T follicular helper cell (primary cell): ENCODE data around the gene CCDC194.
"Not testable (repeated sequence)": the region's sequence is repeated elsewhere in the genome, so short reads cannot be mapped to it uniquely, and the experiment has no call there.

Source experiments
- DNase-seq: peaks from one replicate; pipeline ENCODE4 v3.0.0-alpha.2; 2020; ENCODE audit warnings: low read depth

CCDC194 gene

DNA sequence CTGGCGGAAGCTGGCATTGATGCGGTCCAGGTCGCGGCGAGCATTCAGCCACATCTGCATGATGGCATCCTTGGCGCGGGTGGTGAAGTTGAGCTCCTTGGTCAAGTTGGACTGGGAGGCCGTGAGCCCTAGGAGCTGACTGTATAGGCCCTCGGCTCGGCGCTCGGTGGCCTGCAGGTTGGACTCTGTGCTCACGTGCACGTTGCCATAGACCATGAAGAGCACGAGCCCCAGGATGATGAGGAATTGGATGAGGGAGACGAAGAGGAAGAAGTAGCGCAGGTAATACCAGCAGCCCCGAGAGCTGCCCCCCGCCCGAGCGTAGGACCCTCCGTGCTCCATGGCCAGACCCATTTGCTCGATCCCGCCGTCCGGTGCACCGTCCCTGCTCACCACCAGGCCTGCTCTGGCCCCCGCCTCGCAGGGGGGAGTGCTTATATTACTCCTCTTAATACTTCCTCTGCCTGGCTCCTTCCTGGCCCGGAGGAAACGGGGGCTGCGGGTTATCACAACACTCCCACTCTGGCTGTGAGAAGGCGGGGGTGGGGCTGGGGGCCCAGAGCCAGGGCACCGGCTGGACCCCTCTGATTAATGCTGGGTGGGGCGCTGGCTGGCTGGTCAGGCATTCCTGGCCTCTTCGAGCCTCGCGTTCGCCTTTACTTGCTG is 16.9 kb downstream of the CCDC194 start, which contains the start of gene PLVAP:
PLVAP (minus strand) TSS at position 408 of the 666 bp plus-strand sequence; CDS start at position 354, 54 bp downstream.
- no peak for DNase-seq

DNA sequence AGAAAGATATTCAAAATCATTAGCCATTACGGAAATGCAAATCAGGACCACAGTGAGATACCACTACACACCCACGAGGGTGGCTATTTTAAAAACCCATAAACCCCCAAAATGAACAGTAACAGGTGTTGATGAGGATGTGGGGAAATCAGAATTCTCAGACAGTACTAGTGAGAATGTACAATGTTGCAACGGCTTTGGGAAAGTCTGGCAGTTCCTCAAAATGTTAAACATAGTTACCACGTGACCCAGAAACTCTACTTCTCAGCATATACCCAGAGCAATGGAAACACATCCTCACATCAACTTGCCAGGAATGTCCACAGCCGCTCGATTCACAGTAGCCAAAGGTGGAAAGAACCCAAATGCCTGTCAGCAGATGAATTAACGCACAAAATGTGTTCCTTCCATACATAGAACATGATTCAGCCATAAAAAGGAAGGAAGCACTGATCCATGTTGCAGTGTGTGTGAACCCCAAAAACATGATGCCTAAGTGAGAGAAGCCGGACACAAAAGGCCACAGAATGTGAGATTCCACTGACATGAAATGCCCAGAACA is 23.9 kb downstream of the CCDC194 start:
- no peak for DNase-seq

DNA sequence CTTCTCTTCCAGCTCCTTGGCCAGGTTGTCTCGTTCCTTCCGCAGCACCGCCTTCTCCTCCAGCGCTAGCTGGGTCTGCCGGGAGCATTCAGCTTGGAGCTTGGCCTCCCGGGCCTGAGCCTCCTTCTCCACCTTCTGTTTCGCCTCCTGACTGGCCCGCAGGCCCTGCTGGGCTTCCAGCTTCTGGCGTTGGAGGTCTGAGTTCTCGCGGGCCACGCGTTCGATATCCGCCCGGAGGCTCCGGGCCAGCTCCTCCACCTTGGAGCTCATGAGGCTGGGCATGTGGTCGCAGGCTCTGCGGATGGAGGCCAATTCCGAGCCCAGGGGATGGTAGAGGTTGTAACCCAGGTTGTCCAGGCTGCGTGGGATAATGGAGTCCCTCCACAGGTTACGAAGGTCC is 28.6 kb downstream of the CCDC194 start:
- DNase-seq, result no peak

DNA sequence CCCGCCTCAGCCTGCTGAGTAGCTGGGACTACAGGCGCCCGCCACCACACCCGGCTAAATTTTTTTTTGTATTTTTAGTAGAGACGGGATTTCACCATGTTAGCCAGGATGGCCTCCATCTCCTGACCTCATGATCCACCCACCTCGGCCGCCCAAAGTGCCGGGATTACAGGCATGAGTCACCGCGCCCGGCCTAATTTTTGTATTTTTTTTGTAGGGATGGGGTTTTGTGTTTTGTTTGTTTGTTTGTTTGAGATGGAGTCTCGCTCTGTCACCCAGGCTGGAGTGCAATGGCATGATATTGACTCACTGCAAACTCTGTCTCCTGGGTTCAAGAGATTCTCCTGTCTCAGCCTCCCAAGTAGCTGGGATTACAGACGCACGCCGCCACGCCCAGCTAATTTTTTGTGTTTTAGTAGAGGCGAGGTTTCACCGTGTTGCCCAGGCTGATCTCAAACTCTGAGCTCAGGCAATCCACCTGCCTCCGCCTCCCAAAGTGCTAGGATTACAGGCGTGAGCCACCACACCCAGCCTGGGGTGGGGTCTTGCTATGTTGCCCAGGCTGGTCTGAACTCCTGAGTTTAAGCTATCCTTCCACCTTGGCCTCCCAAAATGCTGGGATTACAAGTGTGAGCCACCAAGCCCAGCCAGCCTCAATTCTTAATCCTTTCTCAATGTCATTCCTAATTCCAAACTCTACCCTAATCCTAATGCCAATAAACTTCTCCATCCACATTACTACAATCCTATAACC is 30.0 kb downstream of the CCDC194 start:
- not testable (repeated sequence) for DNase-seq

DNA sequence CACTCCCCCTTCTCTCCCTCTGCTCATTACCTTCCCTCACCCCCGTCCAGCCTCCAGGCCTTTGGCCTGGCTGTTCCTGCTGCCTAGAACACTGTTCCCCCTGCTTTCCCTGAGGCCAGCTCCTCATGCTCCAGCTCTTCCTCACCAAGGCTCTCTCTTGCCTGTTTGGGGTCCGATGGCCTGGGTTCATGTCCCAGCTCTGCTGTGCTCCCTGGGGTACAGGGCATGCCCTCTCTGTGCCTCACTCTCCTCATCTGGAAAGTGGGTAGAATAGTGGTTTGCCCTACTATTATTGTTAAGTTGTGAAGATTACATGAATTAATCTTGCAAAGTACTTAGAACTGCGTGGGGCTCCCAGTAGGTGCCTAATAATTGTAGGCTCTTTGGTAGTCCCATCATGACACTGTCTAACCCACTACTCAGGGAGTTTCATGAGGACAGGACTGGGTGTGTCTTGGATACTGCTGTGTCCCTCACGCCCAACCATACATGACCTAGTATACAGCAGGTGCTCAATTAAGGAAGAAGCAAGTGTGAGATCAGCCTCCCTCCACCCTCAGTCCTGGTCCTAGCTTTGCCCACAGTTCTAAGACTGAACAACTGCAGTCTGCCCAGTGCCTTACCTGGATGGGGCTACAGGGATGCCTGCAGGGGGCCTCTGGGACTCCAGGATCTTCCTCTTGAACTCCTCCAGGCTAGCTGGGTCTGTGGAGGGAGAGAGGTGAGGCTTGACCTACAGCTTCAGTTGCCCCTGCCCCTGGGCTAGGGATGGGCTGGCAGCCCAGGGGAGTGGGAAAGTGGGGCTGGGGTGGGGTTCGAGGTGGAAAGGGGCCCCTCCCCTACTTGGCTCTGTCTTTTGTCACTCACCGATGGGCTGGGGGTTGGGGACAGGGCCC is 33.8 kb downstream of the CCDC194 start:
- DNase-seq, result no peak

DNA sequence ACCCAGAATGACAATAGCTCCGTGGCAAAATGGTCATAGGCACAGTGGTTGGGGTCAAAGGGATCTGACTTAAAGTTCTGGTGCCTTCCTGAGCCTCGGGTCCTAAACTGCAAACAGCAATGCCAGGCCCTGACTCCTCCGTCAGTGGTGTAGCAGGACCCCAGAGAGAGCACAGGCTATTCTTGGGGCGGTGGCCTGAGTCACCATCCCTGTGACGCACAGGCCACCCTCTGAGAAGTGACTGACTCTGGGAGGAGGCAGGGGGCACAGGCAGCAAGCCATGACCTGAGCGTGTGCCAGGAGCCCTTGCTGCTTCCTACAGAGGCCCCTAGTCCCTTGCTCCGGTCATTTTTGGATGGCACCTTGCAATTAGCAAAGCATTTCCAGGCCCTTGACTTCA is 35.6 kb downstream of the CCDC194 start:
- no peak for DNase-seq

DNA sequence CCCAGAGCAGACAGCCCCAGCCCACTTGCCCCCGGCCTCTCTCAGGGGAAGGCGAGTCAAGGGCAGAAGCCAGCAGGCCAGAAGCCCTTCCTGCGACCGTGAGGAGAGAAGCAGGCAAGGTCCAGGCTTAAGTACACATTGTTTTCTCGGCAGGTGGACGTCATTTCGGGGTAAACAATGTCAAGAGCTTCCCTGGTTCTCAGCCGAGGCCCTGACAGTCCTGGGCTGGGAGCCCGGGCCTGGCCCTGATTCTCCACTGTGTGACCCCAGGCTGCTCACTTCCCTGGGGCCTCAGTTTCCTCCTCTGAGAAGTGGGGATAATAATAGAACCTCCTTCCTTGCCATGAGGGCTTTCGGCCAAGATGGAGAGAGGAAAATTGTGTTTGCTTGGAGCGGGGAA is 36.3 kb downstream of the CCDC194 start:
- no peak for DNase-seq

DNA sequence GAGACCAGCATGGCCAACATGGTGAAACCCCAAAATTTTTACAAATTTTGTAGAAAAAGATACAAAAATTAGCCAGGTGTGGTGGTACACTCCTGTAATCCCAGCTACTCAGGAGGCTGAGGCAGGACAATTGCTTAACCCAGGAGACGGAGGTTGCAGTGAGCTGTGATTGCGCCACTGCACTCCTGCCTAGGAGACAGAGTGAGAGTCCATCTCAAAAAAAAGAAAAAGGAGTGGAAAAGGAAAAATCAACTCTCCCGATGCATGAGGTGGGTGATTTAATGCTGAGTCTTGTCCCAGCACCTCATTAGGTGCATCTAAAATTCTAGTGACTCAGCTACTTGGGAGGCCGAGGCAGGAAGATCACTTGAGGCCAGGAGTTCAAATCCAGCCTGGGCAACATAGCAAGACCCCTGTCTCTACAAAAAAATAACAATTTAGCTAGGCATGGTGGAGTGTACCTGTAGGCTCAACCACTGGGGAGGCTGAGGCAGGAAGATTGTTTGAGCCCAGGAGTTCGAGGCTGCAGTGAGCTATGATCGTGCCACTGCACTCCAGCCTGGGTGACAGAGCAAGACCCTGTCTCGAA is 36.8 kb downstream of the CCDC194 start:
- DNase-seq, result no peak

DNA sequence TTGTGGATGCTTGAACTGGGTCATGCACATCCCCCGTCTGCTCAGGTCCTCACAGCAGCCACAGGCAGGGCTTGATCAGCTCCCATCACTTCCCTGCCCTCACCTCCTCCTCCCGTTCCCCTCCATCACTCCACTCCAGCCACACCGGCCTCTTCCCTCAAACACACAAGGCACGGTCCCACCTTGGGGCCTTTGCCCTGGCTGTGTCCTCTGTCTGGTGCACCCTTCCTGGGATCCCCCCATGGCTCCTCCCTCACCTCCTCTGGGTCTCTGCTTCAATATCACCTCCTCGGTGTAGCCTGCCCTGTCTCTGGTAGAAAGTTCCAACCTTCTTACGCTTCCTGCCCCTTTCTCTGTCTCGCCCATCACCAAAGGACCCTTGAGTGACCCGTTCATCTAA is 40.6 kb downstream of the CCDC194 start:
- DNase-seq, result no peak

DNA sequence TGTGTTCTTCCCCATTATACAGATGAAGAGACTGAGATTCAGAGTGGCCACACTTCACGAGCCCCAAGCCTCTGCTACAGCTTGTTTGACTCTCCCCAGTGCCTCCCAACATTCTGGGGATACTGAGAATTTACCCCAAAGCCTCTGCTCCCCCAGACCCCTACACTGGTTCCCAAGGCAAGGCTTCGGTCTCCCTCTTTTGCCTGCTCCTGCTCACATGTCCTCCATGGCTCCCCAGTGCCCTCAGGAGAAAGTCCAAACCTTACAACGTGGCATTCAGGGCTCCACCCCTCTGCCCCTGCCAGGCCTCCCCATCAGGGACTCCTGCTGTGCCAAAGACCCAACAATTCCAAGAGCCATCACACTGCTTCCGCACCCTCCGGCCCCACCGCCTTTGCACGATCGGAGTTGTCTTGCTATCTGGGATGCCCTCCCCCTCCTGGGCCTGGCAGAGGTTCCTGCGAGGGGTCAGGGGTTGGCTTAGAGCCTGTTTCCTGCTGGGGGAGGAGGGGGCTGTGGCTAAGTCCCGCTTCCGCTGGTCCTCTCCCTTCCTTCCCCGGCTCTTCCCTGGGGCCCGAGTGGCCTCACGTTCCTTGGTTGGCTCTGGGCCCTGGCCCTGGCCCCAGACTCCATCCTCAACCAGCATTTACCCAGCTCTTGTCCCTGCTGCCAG is 41.3 kb downstream of the CCDC194 start:
- no peak for DNase-seq

DNA sequence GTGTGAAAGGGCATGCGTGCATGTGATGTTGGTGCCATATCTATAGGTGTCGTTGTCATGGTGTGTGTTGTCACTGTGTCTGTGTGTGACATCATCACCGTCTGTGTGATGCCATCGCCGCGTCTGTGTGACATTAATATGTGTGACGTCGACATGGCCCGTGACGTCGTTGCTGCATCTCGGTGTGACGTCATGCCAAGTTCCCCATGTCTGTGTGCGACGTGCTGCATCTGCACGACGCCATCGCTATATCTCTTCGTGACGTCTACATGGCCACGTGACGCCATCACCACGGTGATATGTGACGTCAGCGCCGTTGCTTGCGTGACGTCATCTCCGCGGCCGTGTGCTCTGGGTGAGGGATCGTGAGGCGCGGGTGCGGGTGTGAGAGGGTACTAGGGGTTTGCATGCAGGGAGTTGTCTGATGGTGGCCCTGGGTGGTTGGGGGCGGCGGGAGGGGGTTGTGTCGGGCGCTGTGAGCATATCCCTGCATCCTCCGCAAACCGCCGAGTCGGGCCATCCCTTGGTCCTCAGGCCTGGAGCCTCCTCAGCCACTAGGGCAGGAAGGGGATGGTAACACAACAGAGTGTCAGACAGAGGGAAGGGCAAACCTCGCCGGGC is 42.1 kb downstream of the CCDC194 start:
- DNase-seq, result no peak

DNA sequence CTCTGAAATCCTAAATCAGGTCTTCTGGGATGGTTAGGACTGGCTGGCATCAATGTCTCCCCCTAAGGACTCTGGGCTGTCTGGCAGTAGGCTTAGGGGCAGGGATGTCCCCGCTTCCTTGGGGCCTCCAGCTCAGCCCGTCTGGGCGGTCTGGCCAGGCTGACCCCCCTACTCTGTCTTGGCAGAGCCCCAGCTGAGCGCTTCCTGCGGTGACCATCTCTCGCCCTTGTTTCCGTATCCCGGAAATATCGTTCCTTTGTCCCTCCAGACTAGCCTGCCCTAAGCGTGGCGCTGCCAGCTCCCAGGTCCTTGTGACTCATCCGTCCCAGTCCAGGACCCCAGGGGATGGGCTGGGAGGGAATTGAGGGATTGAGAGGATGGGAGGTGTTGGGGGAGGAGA is 45.3 kb downstream of the CCDC194 start:
- DNase-seq, result no peak

DNA sequence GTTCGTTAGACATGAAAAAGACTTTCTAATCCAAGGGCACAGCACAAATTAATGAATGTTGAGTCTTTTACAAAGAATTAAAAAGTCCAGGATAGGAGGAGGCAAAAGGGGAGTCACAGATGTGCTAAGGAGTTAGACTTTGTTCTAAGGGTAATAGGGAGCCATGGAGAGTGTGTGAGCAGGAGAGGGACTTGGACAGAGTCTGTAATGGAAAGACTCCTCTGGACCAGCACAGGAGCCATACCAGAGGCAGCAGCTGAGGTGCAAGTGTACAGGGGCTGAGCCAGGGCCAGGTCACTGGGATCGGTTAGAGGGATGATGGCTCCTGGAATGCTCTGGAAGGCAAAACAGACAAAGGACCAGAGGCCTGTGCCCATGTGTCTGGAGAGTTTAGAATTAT is 46.1 kb downstream of the CCDC194 start:
- no peak for DNase-seq

DNA sequence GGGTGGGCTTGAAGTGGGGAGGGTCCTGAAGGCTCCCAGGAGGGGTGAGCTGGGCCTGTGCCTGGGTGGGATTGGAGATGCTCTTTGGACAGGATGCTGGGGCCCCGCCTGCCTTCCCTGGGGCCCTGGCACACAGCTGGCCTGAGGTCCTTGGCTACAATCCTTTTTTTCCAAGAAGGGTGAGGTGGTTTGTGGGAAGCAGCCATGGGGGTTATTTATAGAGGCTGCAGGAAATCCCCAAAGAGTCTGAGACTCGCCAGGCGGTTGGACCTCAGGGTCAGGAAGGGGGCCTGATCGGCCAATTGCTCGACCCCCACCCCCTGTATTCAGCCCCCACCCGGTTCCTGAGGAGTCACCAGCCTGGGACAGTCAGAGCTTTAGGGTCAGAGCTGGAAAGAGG is 46.6 kb downstream of the CCDC194 start:
- DNase-seq, result no peak

DNA sequence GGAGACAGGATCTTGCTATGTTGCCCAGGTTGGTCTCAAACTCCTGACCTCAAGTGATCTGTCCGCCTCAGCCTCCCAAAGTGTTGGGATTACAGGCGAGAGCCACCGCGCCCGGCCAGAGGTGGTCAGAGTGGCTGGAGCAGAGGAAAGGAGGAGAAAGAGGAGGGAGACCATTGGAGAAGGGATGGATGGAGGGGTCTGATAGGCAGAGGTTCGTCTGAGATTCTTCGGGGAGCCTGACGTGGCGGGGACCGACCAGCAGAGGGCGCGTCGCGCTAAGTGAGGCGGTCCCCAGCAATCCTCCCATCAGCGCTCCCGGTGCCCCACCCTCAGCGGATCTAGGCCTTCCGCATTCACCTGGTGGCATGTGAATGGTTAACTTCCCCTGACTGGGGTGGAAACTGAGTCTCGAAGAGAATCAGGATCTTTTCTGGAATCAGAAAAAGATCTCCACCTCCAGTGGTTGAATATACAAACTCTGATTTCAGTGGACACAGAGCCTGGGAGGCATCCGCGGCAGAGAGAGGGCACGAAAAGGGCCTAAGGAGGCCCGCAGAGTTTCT is 47.8 kb downstream of the CCDC194 start:
- peak; percentile 57 for DNase-seq

DNA sequence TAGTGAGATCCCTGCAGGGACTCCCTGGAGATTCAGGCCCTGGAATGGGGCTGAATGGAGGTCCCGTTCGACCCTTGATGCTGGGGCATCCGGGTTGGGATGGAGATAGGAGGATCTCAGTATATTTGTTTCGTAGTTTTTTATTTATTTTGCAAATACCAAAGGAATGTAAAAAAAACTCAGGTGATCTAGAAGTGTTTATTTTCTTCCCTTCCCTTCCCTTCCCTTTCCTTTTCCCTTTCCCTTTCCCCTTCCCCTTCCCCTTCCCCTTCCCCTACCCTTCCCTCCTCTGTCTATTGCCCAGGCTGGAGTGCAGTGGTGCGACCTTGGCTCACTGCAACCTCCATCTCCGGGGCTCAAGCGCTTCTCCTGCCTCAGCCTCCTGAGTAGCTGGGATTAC is 52.2 kb downstream of the CCDC194 start:
- no peak for DNase-seq

DNA sequence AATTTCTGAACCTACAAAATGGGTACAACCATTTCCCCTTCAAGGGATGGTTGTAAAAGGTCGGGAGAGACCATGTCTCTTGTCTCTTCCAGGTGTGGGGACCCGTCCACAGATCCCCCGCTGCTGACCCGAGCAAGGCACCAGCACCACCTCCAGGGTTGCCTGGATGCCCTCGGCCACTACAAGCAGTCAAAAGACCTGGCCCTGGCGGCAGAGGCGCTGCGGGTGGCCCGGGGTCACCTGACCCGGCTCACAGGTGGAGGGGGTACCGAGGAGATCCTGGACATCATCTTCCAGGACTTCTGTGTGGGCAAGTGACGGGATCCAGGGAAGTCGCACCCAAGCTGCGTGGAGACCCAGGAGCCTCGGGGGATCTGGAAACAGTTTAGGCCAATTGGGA is 52.6 kb downstream of the CCDC194 start:
- DNase-seq, result no peak

DNA sequence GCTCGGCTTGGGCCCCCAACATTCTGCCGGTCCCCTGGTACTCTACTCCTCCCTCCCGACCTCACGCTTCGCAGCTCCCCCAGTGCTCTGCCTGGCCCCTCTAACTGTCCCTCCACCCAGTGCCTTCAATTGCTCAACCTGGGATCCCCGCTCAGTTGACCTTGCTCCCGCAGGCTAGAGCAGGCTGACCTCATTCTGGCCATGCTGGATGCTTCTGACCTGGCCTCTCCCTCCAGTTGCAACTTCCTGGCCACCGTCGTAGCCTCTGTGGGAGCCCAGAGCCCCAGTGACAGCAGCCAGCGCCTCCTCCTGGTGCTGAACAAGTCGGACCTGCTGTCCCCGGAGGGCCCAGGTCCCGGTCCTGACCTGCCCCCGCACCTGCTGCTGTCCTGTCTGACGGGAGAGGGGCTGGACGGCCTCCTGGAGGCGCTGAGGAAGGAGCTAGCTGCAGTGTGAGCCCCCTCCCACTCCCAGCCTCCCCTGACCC is 53.1 kb downstream of the CCDC194 start:
- DNase-seq, result no peak
